SK-N-SH (cell line): ENCODE results near the gene PAX2. TPM values are rescaled to one million over a fixed set of nuclear protein-coding genes. Genes with fewer than 3 reads are reported as not detected.

Experiments
- CTCF ChIA-PET: fragments of 300-600, 350-600 bp; formaldehyde crosslinking; extraction: SDS; loops from one replicate; lab custom pipeline; 2021; lab: Yijun Ruan, JAX
- POLR2A ChIA-PET: fragments of 350-600 bp; sonication (Branson Sonifier 250); formaldehyde crosslinking; extraction: SDS; loops from one replicate; lab custom pipeline; 2020; ENCODE audit warnings: antibody characterized with exemption, inconsistent platforms; lab: Yijun Ruan, JAX
- DNase-seq: peaks from one replicate; pipeline ENCODE4 v3.0.0; 2012
- H2AFZ ChIP-seq: fragments of 200-600 bp; sonication (generic); 2 replicates; pipeline ENCODE4 v1.8.1; 2016; ENCODE audit warnings: antibody characterized with exemption, mild to moderate bottlenecking, low read depth
- H3F3A ChIP-seq: fragments of 200-600 bp; sonication (generic); replicated peaks from 2 replicates; pipeline ENCODE3; 2016; ENCODE audit warnings: antibody characterized with exemption, mild to moderate bottlenecking; ENCODE audit not compliant: insufficient read depth
- H3K27ac ChIP-seq, 2 experiments: fragments of 200-500 bp in 1 of 2; fragments of 200-600 bp in 1 of 2; sonication (Bioruptor generic) in 1 of 2; sonication (generic), shearing (Covaris generic) in 1 of 2; 2 replicates each; pipeline versions ENCODE4 v1.5.1 to v1.6.1; 2014 to 2016; ENCODE audit warnings: low read depth in 2 of 2, inconsistent platforms in 1 of 2, low read length in 1 of 2, mild to moderate bottlenecking in 1 of 2, mixed read lengths in 1 of 2
- H3K27me3 ChIP-seq: fragments of 200-600 bp; sonication (generic), shearing (Covaris generic); 2 replicates; pipeline ENCODE4 v1.6.1; 2016; ENCODE audit warnings: mixed run types; ENCODE audit not compliant: insufficient read depth
- H3K36me3 ChIP-seq, 2 experiments: fragments of 200-500 bp in 1 of 2; fragments of 200-600 bp in 1 of 2; sonication (Bioruptor generic) in 1 of 2; sonication (generic) in 1 of 2; replicated peaks in 1 of 2; 2 replicates each; pipeline versions ENCODE3 to v1.5.1; 2014 to 2016; ENCODE audit warnings: low read length in 1 of 2, mild to moderate bottlenecking in 1 of 2; ENCODE audit not compliant: insufficient read depth in 2 of 2, control insufficient read depth in 1 of 2
- H3K4me1 ChIP-seq, 2 experiments: fragments of 200-500 bp in 1 of 2; fragments of 200-600 bp in 1 of 2; sonication (Bioruptor generic) in 1 of 2; sonication (generic), shearing (Covaris generic) in 1 of 2; 2 replicates each; pipeline versions ENCODE4 v1.5.1 to v1.6.1; 2014 to 2016; ENCODE audit warnings: low read depth in 1 of 2, low read length in 1 of 2, mixed run types in 1 of 2; ENCODE audit not compliant: insufficient read depth in 2 of 2, control insufficient read depth in 1 of 2
- H3K4me2 ChIP-seq: fragments of 200-600 bp; sonication (generic), shearing (Covaris generic); 2 replicates; pipeline ENCODE4 v1.6.1; 2017; ENCODE audit warnings: mixed run types
- H3K4me3 ChIP-seq, 2 experiments: fragments of 200-500 bp in 1 of 2; fragments of 200-600 bp in 1 of 2; sonication (Bioruptor generic) in 1 of 2; sonication (generic), shearing (Covaris generic) in 1 of 2; 2 replicates each; pipeline versions ENCODE4 v1.5.1 to v1.8.1; 2014 to 2016; ENCODE audit warnings: low read depth in 2 of 2, inconsistent platforms in 1 of 2, low read length in 1 of 2, mild to moderate bottlenecking in 1 of 2, mixed read lengths in 1 of 2, moderate library complexity in 1 of 2
- H3K79me2 ChIP-seq: fragments of 200-600 bp; sonication (generic); 2 replicates; pipeline ENCODE4 v1.8.1; 2017; ENCODE audit warnings: mild to moderate bottlenecking; ENCODE audit not compliant: insufficient read depth
- H3K9ac ChIP-seq: fragments of 200-600 bp; sonication (generic); 2 replicates; pipeline ENCODE4 v1.6.1; 2017; ENCODE audit warnings: mixed run types
- H3K9me2 ChIP-seq: fragments of 200-600 bp; sonication (generic); 2 replicates; pipeline ENCODE4 v1.6.1; 2017; ENCODE audit warnings: mixed run types
- H3K9me3 ChIP-seq: fragments of 200-600 bp; sonication (generic); 2 replicates; pipeline ENCODE4 v1.6.1; 2017; ENCODE audit warnings: mixed run types, mild to moderate bottlenecking, moderate library complexity
- H4K20me1 ChIP-seq: fragments of 200-600 bp; sonication (generic); 2 replicates; pipeline ENCODE4 v1.6.1; 2017; ENCODE audit warnings: mild to moderate bottlenecking, mixed run types; ENCODE audit not compliant: insufficient read depth
- CHD2 ChIP-seq: fragments of 150-350 bp; IDR thresholded peaks from 2 replicates; pipeline ENCODE4 v1.6.1; 2018; ENCODE audit warnings: low read length; ENCODE audit not compliant: partially characterized antibody
- ELF1 ChIP-seq: IDR thresholded peaks from 2 replicates; pipeline ENCODE4 v1.4.0; 2012
- EP300 ChIP-seq, 2 experiments: IDR thresholded peaks; 2 replicates each; pipeline versions ENCODE4 v1.4.0 to v1.6.1; 2012; ENCODE audit warnings: borderline replicate concordance in 1 of 2, low read depth in 1 of 2, low read length in 1 of 2
- EZH2phosphoT487 ChIP-seq: fragments of 200-600 bp; sonication (generic); IDR thresholded peaks from 2 replicates; pipeline ENCODE4 v1.6.1; 2017; ENCODE audit warnings: low read depth, mixed run types, mild to moderate bottlenecking, antibody characterized with exemption, moderate library complexity, borderline replicate concordance
- FOXJ3 ChIP-seq: sonication (generic); formaldehyde crosslinking; IDR thresholded peaks from 2 replicates; pipeline ENCODE4 v1.5.1; 2020; ENCODE audit warnings: mild to moderate bottlenecking, missing genetic modification reagents
- MAX ChIP-seq: IDR thresholded peaks from 2 replicates; pipeline ENCODE4 v1.4.0; 2012; ENCODE audit warnings: low read depth
- MXI1 ChIP-seq: IDR thresholded peaks from 2 replicates; pipeline ENCODE4 v1.6.1; 2012; ENCODE audit warnings: mild to moderate bottlenecking, low read depth, low read length, improper control_type of control experiment
- NRF1 ChIP-seq: IDR thresholded peaks from 2 replicates; pipeline ENCODE4 v1.6.1; 2012; ENCODE audit warnings: low read depth, mild to moderate bottlenecking, low read length
- POLR2AphosphoS5 ChIP-seq: IDR thresholded peaks from 2 replicates; pipeline ENCODE4 v1.6.1; 2012; ENCODE audit warnings: low read depth, low read length
- RAD21 ChIP-seq: IDR thresholded peaks from 2 replicates; pipeline ENCODE4 v1.6.1; 2012; ENCODE audit warnings: mild to moderate bottlenecking, low read length
- SIN3A ChIP-seq: IDR thresholded peaks from 2 replicates; pipeline ENCODE4 v1.6.1; 2012; ENCODE audit warnings: low read depth, mild to moderate bottlenecking, low read length, moderate library complexity, borderline replicate concordance
- SMC3 ChIP-seq: IDR thresholded peaks from 2 replicates; pipeline ENCODE4 v1.6.1; 2012; ENCODE audit warnings: low read depth, low read length, improper control_type of control experiment
- USF2 ChIP-seq: fragments of 150-350 bp; IDR thresholded peaks from 2 replicates; pipeline ENCODE4 v1.6.1; 2017; ENCODE audit warnings: antibody characterized with exemption, low read length, low read depth, borderline replicate concordance
- YY1 ChIP-seq: IDR thresholded peaks from 2 replicates; pipeline ENCODE4 v1.4.0; 2012; ENCODE audit warnings: low read depth, mild to moderate bottlenecking
- WGBS: methylation state at CpG from one replicate; pipeline ENCODE4 v1.1.6; 2017; ENCODE audit warnings: low lambda C conversion rate; 5-methylcytosine and 5-hydroxymethylcytosine counted together
- polyA plus RNA-seq, 3 experiments: library from polyadenylated mRNA; depleted of rRNA; stranded (reverse); fragments of >200 nt; gene quantifications; 2 replicates each; pipeline ENCODE4 v1.2.3, GENCODE V29; 2012
- TF ChIP-seq, protein P1 (sequence below): IDR thresholded peaks from 2 replicates; pipeline ENCODE4 v1.4.0; 2012; ENCODE audit warnings: low read depth, borderline replicate concordance

PAX2 gene
- polyA plus RNA-seq, 1 of the 3 experiments (the other 2 are of a cell fraction): not detected

DNA sequence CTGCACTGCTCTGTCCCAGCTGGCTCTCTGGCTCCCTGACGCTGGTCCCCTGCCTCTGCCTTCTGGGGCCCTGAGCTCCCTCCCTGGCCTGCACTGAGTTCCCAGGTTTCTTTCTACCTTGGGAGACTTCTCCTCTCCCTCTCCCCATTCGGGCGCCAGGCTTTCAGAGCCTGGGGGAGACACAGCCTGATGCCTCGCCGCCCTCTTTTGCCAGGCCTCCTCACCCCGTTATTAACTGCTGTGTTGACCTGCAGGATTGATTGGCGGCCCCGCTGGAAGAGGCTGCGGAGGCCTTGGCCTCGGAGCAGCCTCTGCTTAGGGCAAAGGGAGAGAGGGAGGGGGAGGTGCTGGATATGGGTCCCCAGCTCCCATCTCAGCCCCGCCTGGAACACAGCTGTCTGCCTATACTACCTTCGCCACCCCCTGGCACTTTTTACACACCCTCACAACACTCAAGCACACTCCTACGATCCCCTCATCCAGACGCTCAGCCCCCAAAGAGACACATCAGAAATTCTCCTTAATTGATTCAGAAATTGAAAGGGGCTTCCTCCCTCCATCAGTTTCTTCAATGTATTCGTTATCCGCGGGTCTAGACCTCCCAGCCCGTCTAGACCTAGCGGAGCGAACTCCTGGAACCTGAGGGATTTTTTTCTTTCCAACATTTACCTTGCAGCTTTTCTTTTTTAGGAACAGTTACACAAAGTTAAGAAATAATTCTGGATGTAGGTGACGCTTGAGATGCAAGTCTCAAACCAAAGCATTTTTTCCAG, 7.1 kb upstream of the PAX2 start (continued):
- TF ChIP-seq EP300 (IDR thresholded peaks at IDR 0.05; ENCODE audit: borderline replicate concordance in 1 of 2, low read depth in 1 of 2, low read length in 1 of 2): no peak
- no peak for TF ChIP-seq FOXJ3 (CRISPR knock-in tag)
- no peak for TF ChIP-seq YY1

DNA sequence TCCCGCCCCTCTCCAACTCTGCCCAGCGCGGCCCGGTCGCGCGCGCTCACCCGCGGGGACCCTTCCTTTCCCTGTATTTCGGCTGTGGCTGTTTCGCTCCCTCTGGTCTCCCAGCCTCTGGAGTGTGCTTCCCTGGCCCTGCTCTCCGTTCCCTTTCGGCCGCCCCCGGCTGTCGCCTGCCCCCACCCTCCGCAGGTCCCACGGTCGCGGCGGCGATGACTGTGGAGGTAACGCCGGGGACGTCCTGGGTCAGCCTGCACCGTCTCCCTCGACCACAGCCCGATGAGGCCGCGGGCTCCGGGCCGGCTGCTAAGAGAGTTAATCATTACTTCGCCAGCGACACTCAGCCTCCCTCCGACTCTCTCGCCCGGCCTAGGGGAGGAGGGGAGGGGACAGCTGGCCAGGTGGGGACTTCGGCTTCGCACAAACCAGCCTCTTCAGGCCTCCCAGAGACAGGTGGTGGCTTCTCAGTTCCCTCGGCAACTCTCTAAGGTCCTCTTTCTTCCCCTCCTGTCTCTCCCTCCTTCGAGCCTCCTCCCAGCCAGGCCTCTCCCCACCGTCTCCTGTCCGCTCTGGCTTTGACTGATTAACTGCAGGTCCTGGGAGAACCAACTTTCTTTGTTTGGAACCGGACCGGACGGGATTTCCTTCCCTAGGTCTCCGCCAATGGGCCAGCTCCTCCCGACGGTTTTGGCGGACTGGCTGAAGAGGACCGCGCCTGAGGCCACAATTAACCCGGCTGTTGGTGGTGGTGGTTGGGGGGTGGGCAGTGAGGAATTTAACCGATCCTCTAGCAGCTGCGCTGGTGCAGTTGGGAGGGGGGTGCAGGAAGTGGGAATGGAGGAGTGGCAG, 5.6 kb upstream of the PAX2 start:
- Histone ChIP-seq H3K36me3 (no peaks in the 10 kb centered on the region), H3K27ac (no peak overlapping the region), H3K9ac (no peak overlapping the region), H3F3A (no peaks in the 10 kb centered on the region), H4K20me1 (0 out of 2 replicates have a peak, but pooled peaks cover 8% of the 10 kb centered on the region), H3K27me3 (peaks cover 100% of the 10 kb centered on the region), H2AFZ (no peak overlapping the region), H3K9me3 (no peaks in the 10 kb centered on the region), H3K79me2 (no peaks in the 10 kb centered on the region), H3K4me1 (peaks cover 0 to 17% of the 10 kb centered on the region in 2 experiments; a peak in 1 of 4 replicates), H3K9me2 (no peaks in the 10 kb centered on the region), H3K4me2 (no peak overlapping the region), H3K4me3 (no peak overlapping the region)
- CTCF ChIA-PET: interaction anchor here (0.5 to 10.7 kb wide), 16 partner anchors 10 to 221 kb away, joined by 3 to 267 read pairs (median 4); partner anchors contain the start of gene SEC31B
- TF ChIP-seq USF2 (no peak), EZH2phosphoT487 (peak; percentile 39; the same call in 1 of the 2 replicates)
- POLR2A ChIA-PET: no interaction called here
- 11% methylated on average over 24 of the region's 56 CpGs for WGBS
- peak; percentile 53 for DNase-seq

GRCh38 chr10:100740476-100741377, 4.7 kb upstream of the PAX2 start:
- no peaks in the 10 kb centered on the region for H3K36me3 ChIP-seq
- H3K27me3 ChIP-seq: peaks cover 98% of the 10 kb centered on the region
- no peak overlapping the region for H3K9ac ChIP-seq
- H3K27ac ChIP-seq: no peak overlapping the region
- H3K79me2 ChIP-seq: no peaks in the 10 kb centered on the region
- POLR2A ChIA-PET: interaction anchor here (0.8 kb wide), 1 partner anchor 102 kb away, joined by 4 read pairs; no protein-coding TSS in a partner anchor
- no peaks in the 10 kb centered on the region for H3F3A ChIP-seq
- CTCF ChIA-PET: interaction anchor here (0.5 to 10.7 kb wide), 24 partner anchors 8 to 222 kb away, joined by 3 to 267 read pairs (median 4); partner anchors contain the start of genes HIF1AN and SEC31B
- no peak overlapping the region for H2AFZ ChIP-seq
- no peak for DNase-seq
- H3K9me3 ChIP-seq: no peaks in the 10 kb centered on the region
- H4K20me1 ChIP-seq: 0 out of 2 replicates have a peak, but pooled peaks cover 8% of the 10 kb centered on the region
- 40% methylated on average over 14 of the region's 16 CpGs for WGBS
- no peak overlapping the region for H3K4me3 ChIP-seq
- H3K9me2 ChIP-seq: no peaks in the 10 kb centered on the region
- peaks cover 0 to 20% of the 10 kb centered on the region in 2 experiments; a peak in 1 of 4 replicates for H3K4me1 ChIP-seq
- H3K4me2 ChIP-seq: no peak overlapping the region
- no peak for TF ChIP-seq FOXJ3 (CRISPR knock-in tag)
- TF ChIP-seq, protein P1, sequence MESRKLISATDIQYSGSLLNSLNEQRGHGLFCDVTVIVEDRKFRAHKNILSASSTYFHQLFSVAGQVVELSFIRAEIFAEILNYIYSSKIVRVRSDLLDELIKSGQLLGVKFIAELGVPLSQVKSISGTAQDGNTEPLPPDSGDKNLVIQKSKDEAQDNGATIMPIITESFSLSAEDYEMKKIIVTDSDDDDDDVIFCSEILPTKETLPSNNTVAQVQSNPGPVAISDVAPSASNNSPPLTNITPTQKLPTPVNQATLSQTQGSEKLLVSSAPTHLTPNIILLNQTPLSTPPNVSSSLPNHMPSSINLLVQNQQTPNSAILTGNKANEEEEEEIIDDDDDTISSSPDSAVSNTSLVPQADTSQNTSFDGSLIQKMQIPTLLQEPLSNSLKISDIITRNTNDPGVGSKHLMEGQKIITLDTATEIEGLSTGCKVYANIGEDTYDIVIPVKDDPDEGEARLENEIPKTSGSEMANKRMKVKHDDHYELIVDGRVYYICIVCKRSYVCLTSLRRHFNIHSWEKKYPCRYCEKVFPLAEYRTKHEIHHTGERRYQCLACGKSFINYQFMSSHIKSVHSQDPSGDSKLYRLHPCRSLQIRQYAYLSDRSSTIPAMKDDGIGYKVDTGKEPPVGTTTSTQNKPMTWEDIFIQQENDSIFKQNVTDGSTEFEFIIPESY: no peak
- TF ChIP-seq CHD2: no peak
- no peak for TF ChIP-seq SMC3
- no peak for TF ChIP-seq MXI1
- no peak for TF ChIP-seq ELF1
- TF ChIP-seq SIN3A: no peak
- no peak for TF ChIP-seq NRF1
- TF ChIP-seq RAD21: no peak
- no peak for TF ChIP-seq MAX
- TF ChIP-seq POLR2AphosphoS5: no peak
